ENCODE results near the gene AURKB.

GRCh38 chr17:8159459-8160223 is 50.7 kb downstream of the AURKB start:
- no peak for TF ChIP-seq POLR2AphosphoS5 (IDR thresholded peaks at IDR 0.05)
- no peak for TF ChIP-seq CTCF (IDR thresholded peaks at IDR 0.05)

Data from upper lobe of left lung (tissue), 4 donors.